H9 (cell line): ENCODE results near the gene CACNG5. TPM values are rescaled to one million over a fixed set of nuclear protein-coding genes. Genes with fewer than 3 reads are reported as not detected.
A peak's percentile ranks its signal among the peaks of the same experiment; 100 is the strongest.

Experiments
- DNase-seq: peaks from one replicate; pipeline ENCODE4 v3.0.0-alpha.2; 2017
- H2AFZ ChIP-seq: one replicate; pipeline ENCODE4 v1.6.1; 2013; ENCODE audit warnings: mild to moderate bottlenecking, low read length, control low read depth, moderate library complexity
- H2AK5ac ChIP-seq: 2 replicates; pipeline ENCODE4 v1.6.1; 2013; ENCODE audit warnings: low read length, control low read depth, mixed read lengths; ENCODE audit not compliant: insufficient read length
- H2BK120ac ChIP-seq: one replicate; pipeline ENCODE4 v1.6.1; 2013; ENCODE audit warnings: low read depth, mild to moderate bottlenecking, low read length, control low read depth, inconsistent platforms; ENCODE audit not compliant: poor library complexity, severe bottlenecking
- H2BK12ac ChIP-seq: 2 replicates; pipeline ENCODE4 v1.6.1; 2013; ENCODE audit warnings: low read length, control low read depth, mixed read lengths, low read depth; ENCODE audit not compliant: insufficient read length
- H2BK15ac ChIP-seq: 2 replicates; pipeline ENCODE4 v1.6.1; 2013; ENCODE audit warnings: low read depth, low read length, control low read depth
- H2BK20ac ChIP-seq: one replicate; pipeline ENCODE4 v1.6.1; 2013; ENCODE audit warnings: low read depth, mild to moderate bottlenecking, low read length, control low read depth, inconsistent platforms; ENCODE audit not compliant: poor library complexity, severe bottlenecking
- H2BK5ac ChIP-seq: 2 replicates; pipeline ENCODE4 v1.6.1; 2013; ENCODE audit warnings: low read length, control low read depth, mixed read lengths; ENCODE audit not compliant: insufficient read length
- H3K14ac ChIP-seq: 2 replicates; pipeline ENCODE4 v1.6.1; 2013; ENCODE audit warnings: low read length, control low read depth; ENCODE audit not compliant: insufficient read depth
- H3K18ac ChIP-seq: 2 replicates; pipeline ENCODE4 v1.6.1; 2013; ENCODE audit warnings: low read depth, mild to moderate bottlenecking, mixed read lengths, low read length, control low read depth; ENCODE audit not compliant: insufficient read length
- H3K23ac ChIP-seq: 2 replicates; pipeline ENCODE4 v1.6.1; 2013; ENCODE audit warnings: low read length, control low read depth, mixed read lengths, low read depth; ENCODE audit not compliant: insufficient read length
- H3K23me2 ChIP-seq: 2 replicates; pipeline ENCODE4 v1.6.1; 2013; ENCODE audit warnings: low read depth, mild to moderate bottlenecking, mixed read lengths, low read length, control low read depth; ENCODE audit not compliant: insufficient read length, poor library complexity, severe bottlenecking
- H3K27ac ChIP-seq: 2 replicates; pipeline ENCODE4 v1.5.1; 2013; ENCODE audit warnings: low read length, control low read depth, mixed read lengths, low read depth; ENCODE audit not compliant: insufficient read length
- H3K27me3 ChIP-seq: 2 replicates; pipeline ENCODE4 v1.6.1; 2013; ENCODE audit warnings: low read length, control low read depth, inconsistent platforms; ENCODE audit not compliant: insufficient read depth
- H3K4ac ChIP-seq: 2 replicates; pipeline ENCODE4 v1.6.1; 2013; ENCODE audit warnings: low read depth, mild to moderate bottlenecking, control low read depth, inconsistent platforms, low read length, moderate library complexity
- H3K4me1 ChIP-seq: 2 replicates; pipeline ENCODE4 v1.6.1; 2013; ENCODE audit warnings: low read length, control low read depth, inconsistent platforms; ENCODE audit not compliant: insufficient read depth
- H3K4me2 ChIP-seq: 2 replicates; pipeline ENCODE4 v1.6.1; 2013; ENCODE audit warnings: low read length, control low read depth, mixed read lengths; ENCODE audit not compliant: insufficient read length, insufficient read depth
- H3K56ac ChIP-seq: 2 replicates; pipeline ENCODE4 v1.6.1; 2013; ENCODE audit warnings: low read depth, mild to moderate bottlenecking, mixed read lengths, low read length, control low read depth; ENCODE audit not compliant: insufficient read length
- H3K79me1 ChIP-seq: 2 replicates; pipeline ENCODE4 v1.6.1; 2013; ENCODE audit warnings: low read depth, mild to moderate bottlenecking, moderate library complexity, low read length, control low read depth, inconsistent platforms; ENCODE audit not compliant: insufficient read depth, poor library complexity, severe bottlenecking
- H3K79me2 ChIP-seq: 2 replicates; pipeline ENCODE4 v1.6.1; 2013; ENCODE audit warnings: low read length, control low read depth, inconsistent platforms; ENCODE audit not compliant: insufficient read depth
- H3K9ac ChIP-seq: 2 replicates; pipeline ENCODE4 v1.6.1; 2013; ENCODE audit warnings: low read length, control low read depth, mixed read lengths; ENCODE audit not compliant: insufficient read length; ENCODE audit errors: extremely low read depth
- H3K9me3 ChIP-seq: one replicate; pipeline ENCODE4 v1.6.1; 2013; ENCODE audit warnings: low read depth, low read length, inconsistent platforms; ENCODE audit not compliant: control insufficient read depth
- H3T11ph ChIP-seq: one replicate; pipeline ENCODE4 v1.6.1; 2013; ENCODE audit warnings: mild to moderate bottlenecking, low read length, control low read depth, inconsistent platforms
- H4K20me1 ChIP-seq: one replicate; pipeline ENCODE4 v1.6.1; 2013; ENCODE audit not compliant: control insufficient read depth, insufficient read length, insufficient read depth
- H4K5ac ChIP-seq: 2 replicates; pipeline ENCODE4 v1.6.1; 2013; ENCODE audit warnings: low read depth, mild to moderate bottlenecking, mixed read lengths, low read length, control low read depth; ENCODE audit not compliant: insufficient read length
- H4K8ac ChIP-seq: replicated peaks from 2 replicates; pipeline ENCODE4 v1.6.1; 2013; ENCODE audit warnings: low read length, control low read depth, mixed read lengths, low read depth; ENCODE audit not compliant: insufficient read length
- H4K91ac ChIP-seq: 2 replicates; pipeline ENCODE4 v1.6.1; 2013; ENCODE audit warnings: low read depth, mild to moderate bottlenecking, moderate library complexity, mixed read lengths, low read length, control low read depth; ENCODE audit not compliant: insufficient read length
- H3K27ac Mint-ChIP-seq, 3 experiments: 2 replicates in 2 of 3; 3 replicates in 1 of 3; pipeline ENCODE4 v1.8.0; 2020 to 2021; ENCODE audit warnings: mixed read lengths in 3 of 3, mild to moderate bottlenecking in 1 of 3, moderate library complexity in 1 of 3
- H3K27me3 Mint-ChIP-seq: 2 replicates; pipeline ENCODE4 v1.8.0; 2021; ENCODE audit warnings: low read depth, mild to moderate bottlenecking, moderate library complexity, mixed read lengths
- H3K36me3 Mint-ChIP-seq, 3 experiments: 2 replicates in 2 of 3; 3 replicates in 1 of 3; pipeline ENCODE4 v1.8.0; 2020 to 2021; ENCODE audit warnings: low read depth in 3 of 3, mixed read lengths in 3 of 3; ENCODE audit not compliant: insufficient read depth in 1 of 3
- H3K4me1 Mint-ChIP-seq, 2 experiments: 2 replicates each; pipeline ENCODE4 v1.8.0; 2020; ENCODE audit warnings: mixed read lengths in 2 of 2
- H3K4me3 Mint-ChIP-seq, 2 experiments: 2 replicates in 1 of 2; 3 replicates in 1 of 2; pipeline ENCODE4 v1.8.0; 2020 to 2021; ENCODE audit warnings: mild to moderate bottlenecking in 2 of 2, mixed read lengths in 2 of 2, moderate library complexity in 1 of 2
- H3K9me3 Mint-ChIP-seq, 2 experiments: 2 replicates in 1 of 2; 3 replicates in 1 of 2; pipeline ENCODE4 v1.8.0; 2020; ENCODE audit warnings: mild to moderate bottlenecking in 2 of 2, mixed read lengths in 2 of 2, moderate library complexity in 1 of 2
- WGBS: extraction: QIAGEN DNeasy Blood & Tissue Kit; methylation state at CpG from one replicate; pipeline ENCODE4 v1.1.7; 2013; ENCODE audit warnings: missing lambda C conversion rate, low lambda C conversion rate, mixed read lengths; ENCODE audit not compliant: insufficient read length; ENCODE audit errors: extremely low coverage; 5-methylcytosine and 5-hydroxymethylcytosine counted together
- total RNA-seq: library from RNA; stranded (reverse); gene quantifications from 2 replicates; pipeline ENCODE4 v1.2.1, GENCODE V29; 2021
- TF ChIP-seq, protein P1 (sequence below): fragments of 200-600 bp; sonication (generic); conservative IDR thresholded peaks from 3 replicates; pipeline ENCODE4 v1.8.0; 2021; ENCODE audit warnings: antibody characterized with exemption, mild to moderate bottlenecking

CACNG5 gene
- total RNA-seq, 1 experiment from 2014 or later: 1.6 TPM

DNA sequence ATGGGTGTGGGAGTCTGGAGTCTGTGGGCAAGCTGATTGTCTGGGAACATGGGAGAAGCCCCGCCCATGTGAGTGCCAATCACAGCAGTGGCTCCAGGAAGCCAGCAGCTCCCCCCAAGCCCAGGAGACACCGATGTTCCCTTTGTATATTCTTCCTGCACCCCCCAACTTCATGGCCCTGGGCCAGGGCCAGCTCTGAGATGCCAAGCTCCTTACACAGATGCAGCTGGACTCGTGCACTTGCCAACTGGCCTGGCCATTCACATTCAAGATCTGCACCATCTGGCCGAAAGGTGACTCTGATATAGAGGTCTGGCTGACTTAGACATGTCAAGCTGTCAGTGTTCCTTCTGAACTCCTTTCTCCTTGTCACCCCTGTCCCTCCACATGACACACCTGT, 50.5 kb downstream of the CACNG5 start:
- Mint-ChIP-seq H3K9me3 (peaks cover 17 to 26% of the 10 kb centered on the region in 2 experiments), H3K27ac (0 out of 7 replicates have a peak overlapping the region, but pooled peaks of 1 of the 3 experiments have one; percentile 59), H3K4me3 (no peak overlapping the region), H3K36me3 (peaks cover 5 to 27% (median 14%) of the 10 kb centered on the region in 3 experiments; a peak in 6 of 7 replicates), H3K4me1 (no peaks in the 10 kb centered on the region), H3K27me3 (peaks cover 6% of the 10 kb centered on the region)
- Histone ChIP-seq H2BK12ac (no peak overlapping the region), H4K20me1 (no peaks in the 10 kb centered on the region), H4K5ac (no peak overlapping the region), H3K4ac (no peak overlapping the region), H4K91ac (no peak overlapping the region), H3K56ac (no peak overlapping the region), H3K14ac (no peak overlapping the region; the same call in 1 of the 2 replicates), H3K27me3 (no peaks in the 10 kb centered on the region), H2AK5ac (no peak overlapping the region), H2AFZ (no peak overlapping the region), H3K18ac (no peak overlapping the region), H3K23ac (no peak overlapping the region), H4K8ac (no peak overlapping the region), H2BK5ac (no peak overlapping the region), H2BK120ac (no peak overlapping the region), H3T11ph (no peak overlapping the region), H3K9me3 (no peaks in the 10 kb centered on the region), H3K4me1 (no peaks in the 10 kb centered on the region), H3K4me2 (no peak overlapping the region), H3K79me1 (no peaks in the 10 kb centered on the region), H3K9ac (no peak overlapping the region), H3K79me2 (no peaks in the 10 kb centered on the region), H2BK20ac (no peak overlapping the region), H2BK15ac (no peak overlapping the region), H3K23me2 (peaks cover 3% of the 10 kb centered on the region), H3K27ac (no peak overlapping the region)
- no peak for DNase-seq
- TF ChIP-seq, protein P1, sequence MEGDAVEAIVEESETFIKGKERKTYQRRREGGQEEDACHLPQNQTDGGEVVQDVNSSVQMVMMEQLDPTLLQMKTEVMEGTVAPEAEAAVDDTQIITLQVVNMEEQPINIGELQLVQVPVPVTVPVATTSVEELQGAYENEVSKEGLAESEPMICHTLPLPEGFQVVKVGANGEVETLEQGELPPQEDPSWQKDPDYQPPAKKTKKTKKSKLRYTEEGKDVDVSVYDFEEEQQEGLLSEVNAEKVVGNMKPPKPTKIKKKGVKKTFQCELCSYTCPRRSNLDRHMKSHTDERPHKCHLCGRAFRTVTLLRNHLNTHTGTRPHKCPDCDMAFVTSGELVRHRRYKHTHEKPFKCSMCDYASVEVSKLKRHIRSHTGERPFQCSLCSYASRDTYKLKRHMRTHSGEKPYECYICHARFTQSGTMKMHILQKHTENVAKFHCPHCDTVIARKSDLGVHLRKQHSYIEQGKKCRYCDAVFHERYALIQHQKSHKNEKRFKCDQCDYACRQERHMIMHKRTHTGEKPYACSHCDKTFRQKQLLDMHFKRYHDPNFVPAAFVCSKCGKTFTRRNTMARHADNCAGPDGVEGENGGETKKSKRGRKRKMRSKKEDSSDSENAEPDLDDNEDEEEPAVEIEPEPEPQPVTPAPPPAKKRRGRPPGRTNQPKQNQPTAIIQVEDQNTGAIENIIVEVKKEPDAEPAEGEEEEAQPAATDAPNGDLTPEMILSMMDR: no peak
- WGBS: no CpG with 5 or more reads among the region's 4 CpGs
